NB4 (cell line): ENCODE measurements around the gene USF1.

Source experiments
- DNase-seq: peaks from one replicate; pipeline ENCODE4 v3.0.0; 2010; ENCODE audit warnings: low read depth
- H3K4me3 ChIP-seq: one replicate; pipeline ENCODE4 v1.5.1; 2011; ENCODE audit warnings: mild to moderate bottlenecking, low read depth, low read length, moderate library complexity
- CTCF ChIP-seq: IDR thresholded peaks from one replicate; pipeline ENCODE4 v1.5.1; 2012; ENCODE audit warnings: low read depth, low read length
- MAX ChIP-seq: IDR thresholded peaks from 2 replicates; pipeline ENCODE4 v1.6.1; 2011; ENCODE audit warnings: low read depth, low read length
- MYC ChIP-seq: IDR thresholded peaks from 2 replicates; pipeline ENCODE4 v1.6.1; 2011; ENCODE audit warnings: low read depth, low read length
- POLR2A ChIP-seq: IDR thresholded peaks from 2 replicates; pipeline ENCODE4 v1.6.1; 2011; ENCODE audit warnings: mild to moderate bottlenecking; ENCODE audit not compliant: insufficient read length; ENCODE audit errors: extremely low read depth

The USF1 gene

GRCh38 chr1:161090617-161091016, 44.8 kb upstream of the USF1 start:
- DNase-seq, result no peak
- no peak overlapping the region for H3K4me3 ChIP-seq
- TF ChIP-seq CTCF, result no peak
- TF ChIP-seq POLR2A, result no peak
- TF ChIP-seq MYC, result no peak
- TF ChIP-seq MAX, result no peak

GRCh38 chr1:161089938-161090337, 44.2 kb upstream of the USF1 start:
- H3K4me3 ChIP-seq, result no peak overlapping the region
- TF ChIP-seq CTCF, result no peak
- TF ChIP-seq POLR2A, result no peak
- no peak for TF ChIP-seq MYC
- no peak for TF ChIP-seq MAX
- no peak for DNase-seq

GRCh38 chr1:161089251-161089924, 43.6 kb upstream of the USF1 start, which contains the start of gene NECTIN4:
Gene NECTIN4 (minus strand): TSS chr1:161089558. CDS start chr1:161089296, 262 bp downstream.
- DNase-seq, result no peak
- TF ChIP-seq CTCF, result no peak
- TF ChIP-seq MYC, result no peak
- no peak for TF ChIP-seq POLR2A
- TF ChIP-seq MAX, result no peak

GRCh38 chr1:161088587-161089110, 42.9 kb upstream of the USF1 start:
- no peak overlapping the region for H3K4me3 ChIP-seq
- no peak for TF ChIP-seq CTCF
- no peak for TF ChIP-seq MAX
- TF ChIP-seq MYC, result no peak
- no peak for TF ChIP-seq POLR2A
- no peak for DNase-seq

More at GRCh38 chr1:161089251-161089924, 43.6 kb upstream of the USF1 start, which contains the start of gene NECTIN4:
- H3K4me3 ChIP-seq, result no peak within 1 kb of the TSS

- no peak for TF ChIP-seq POLR2A
- no peak for TF ChIP-seq MYC
- TF ChIP-seq CTCF, result no peak
- TF ChIP-seq MAX, result no peak
- DNase-seq, result no peak
- no peak overlapping the region for H3K4me3 ChIP-seq
Measured at GRCh38 chr1:161086457-161086856, 40.7 kb upstream of the USF1 start.
